GM21786 (cell line): ENCODE measurements around the gene CEP152.
"Not testable (repeated sequence)": the region's sequence is repeated elsewhere in the genome, so short reads cannot be mapped to it uniquely, and the experiment has no call there.

Experiments used
- ATAC-seq: cut with Tn5 transposase; IDR thresholded peaks from one replicate; pipeline ENCODE4 v1.9.1; 2021; ENCODE audit not compliant: unreplicated experiment

Gene CEP152

DNA sequence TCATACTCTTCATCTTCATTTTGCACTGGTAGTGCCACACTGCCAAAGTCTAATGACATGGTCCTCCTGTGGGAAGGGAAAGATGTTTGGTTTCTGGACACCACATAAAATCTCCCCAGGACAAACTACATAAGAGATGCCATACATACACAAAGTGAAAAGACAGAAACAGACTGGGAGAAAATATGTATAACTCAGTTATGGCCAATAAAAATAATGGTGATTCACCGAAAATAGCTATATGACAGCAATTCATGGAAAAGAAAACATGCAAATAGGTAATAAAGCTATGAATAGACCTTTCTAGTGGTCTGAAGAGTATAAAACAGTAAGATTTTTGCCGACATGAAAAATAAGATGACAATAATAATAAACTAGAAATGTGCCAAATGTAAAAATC, 5.3 kb downstream of the CEP152 start:
- ATAC-seq = no peak

DNA sequence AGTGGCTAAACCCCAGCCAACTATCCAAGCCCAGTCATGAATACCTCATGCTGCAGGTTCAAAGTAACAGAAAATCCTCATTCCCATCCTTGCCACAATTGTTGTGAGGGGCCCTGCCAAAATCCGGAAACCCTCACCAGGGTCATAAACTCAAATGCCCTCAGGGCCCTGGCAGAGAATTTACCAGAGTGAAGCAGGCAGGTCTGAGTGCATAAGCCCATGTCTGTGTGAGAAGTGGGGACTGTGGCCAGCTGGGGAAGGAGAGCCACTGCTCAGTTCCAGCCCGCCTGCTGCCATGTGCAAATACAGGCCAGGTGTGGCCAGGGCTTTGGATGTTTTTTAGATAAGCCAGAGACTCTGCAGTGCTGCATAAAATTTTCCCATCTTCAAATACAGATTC, 7.0 kb downstream of the CEP152 start:
- ATAC-seq = no peak

DNA sequence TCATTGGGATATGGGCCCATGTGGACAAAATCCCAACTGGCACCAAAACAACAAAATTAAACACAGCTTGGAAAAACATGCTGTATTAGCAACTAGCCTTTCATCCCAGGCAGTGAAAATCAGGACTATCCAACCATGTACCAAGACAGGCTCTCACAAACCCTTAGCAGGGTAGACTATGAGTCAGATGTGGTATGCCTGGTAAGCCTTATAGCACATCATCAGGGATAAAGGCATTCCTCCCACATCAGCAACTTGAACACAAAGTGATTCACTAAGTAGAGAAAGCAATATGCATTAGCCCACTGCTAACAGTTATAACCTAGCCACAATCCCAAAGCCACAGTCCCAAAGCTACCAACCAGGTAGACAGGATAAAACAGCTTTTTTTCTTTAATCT, 8.0 kb downstream of the CEP152 start:
- ATAC-seq = no peak

DNA sequence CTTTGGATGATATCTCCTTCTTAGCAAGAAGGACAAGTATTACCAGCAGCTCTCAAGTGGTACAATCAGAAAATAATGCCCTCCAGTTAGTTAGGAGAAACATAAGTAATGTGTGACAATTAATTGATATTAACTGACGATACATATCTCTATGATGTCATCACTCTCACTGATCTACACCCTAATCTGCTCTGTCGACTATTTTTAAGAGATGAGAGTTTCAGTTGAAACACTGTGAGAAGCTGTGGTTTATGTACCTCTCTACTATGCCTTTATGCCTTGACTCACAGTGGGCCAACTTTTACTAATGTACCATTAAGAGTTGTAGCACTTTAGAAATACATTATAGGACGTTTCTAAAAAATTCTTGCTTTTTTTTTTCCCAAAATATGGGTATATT, 8.6 kb downstream of the CEP152 start:
- ATAC-seq = peak; percentile 49

DNA sequence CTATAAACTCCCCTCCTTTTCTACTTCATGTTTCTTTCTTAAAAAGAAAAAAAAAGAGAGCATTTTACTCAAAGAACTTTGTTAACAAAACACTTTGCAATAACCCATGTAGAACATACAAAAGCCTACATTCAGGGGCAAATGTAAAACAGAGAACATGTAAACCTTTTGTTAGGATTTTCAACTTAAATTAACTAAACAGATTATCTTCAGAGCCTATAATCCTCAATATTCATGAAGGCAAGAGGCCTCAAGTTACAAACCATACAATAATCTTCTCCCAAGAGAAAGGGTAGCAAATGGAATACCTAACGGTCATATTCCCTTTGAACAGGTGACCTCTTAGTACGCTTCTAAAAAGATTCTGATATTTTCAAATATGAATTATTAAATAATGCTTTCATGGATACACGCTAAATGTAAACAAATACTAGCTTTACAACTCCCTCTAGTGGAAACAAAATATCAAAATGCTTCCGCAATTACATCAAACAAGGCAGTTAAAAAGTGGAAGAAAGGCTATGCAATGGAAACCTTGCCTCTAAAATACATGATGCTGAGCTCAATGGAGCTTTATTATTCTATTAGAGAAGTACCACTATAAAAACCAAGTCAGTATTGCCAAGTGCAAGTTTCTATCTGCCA, 9.9 kb downstream of the CEP152 start:
- no peak for ATAC-seq

DNA sequence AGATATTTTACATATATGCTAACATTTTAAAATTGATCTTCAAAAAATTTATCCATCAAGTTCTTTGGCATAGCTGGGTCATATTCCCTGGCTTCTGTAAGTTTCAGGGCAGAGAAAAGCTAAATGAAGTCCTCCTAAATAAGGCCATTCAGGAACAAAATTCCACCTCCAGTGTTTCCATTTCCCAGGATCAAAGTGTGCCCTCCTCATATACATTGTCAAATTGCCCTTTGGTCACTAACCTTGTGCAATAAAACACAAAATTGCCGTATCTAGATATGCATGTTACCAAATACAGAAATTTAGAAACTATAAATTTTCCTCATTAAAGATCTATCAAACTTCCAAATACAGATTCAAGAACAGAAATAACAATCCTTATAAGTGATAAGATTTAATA, 10.6 kb downstream of the CEP152 start:
- ATAC-seq = no peak

DNA sequence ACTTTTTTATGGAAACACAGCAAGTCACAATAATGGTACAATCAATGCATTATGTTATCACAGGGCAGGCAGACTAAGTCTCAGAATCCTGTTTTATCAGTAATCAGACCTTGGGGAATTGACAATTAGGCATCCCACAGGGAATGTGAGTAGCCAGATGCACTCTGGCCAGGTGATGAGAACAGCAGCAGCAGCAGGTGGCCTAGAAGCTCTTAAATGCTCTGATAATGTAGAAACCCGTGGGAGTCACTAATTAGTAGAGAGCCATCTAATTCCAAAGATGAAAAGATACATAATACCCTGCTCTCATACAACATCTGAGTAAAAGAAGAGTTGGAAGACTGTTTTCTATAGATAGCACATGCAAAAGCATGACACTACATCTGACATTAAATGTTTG, 12.6 kb downstream of the CEP152 start:
- ATAC-seq = no peak

DNA sequence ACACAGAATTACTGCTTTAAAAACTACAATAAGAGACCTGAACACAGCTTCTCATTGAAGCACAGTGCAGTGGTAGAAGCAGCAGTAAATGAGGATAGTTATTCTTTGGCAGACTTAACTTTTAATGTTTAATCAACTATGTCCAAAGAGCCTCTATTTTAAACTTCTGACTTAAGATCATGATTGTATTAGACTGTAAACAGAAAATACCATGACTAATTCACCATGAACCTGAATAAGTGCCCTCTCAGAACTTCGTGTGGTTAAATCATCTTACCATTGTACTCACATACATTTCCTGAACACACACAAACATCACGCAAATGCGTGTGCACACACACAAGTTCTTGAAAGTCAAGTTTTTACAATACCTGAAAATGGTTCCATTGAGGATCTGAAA, 13.9 kb downstream of the CEP152 start:
- peak; percentile 35 for ATAC-seq

DNA sequence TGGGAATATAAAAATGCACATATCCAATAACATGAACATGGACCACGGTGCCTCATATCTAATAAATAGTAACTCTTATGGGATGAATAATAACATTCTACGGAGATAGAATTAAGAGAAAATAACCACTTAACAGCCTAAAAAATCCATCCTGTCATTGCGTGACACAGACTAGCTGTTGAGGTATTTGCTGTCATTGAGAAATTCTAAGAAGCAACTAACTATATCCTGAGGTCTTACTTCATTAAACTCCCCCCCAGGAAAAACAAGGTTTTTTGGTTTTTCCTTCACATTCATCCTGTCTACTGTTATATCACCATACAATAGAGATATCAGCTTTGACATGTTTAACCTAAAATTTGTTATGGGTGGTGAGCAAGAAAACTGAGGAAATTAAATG, 14.3 kb downstream of the CEP152 start:
- ATAC-seq = no peak

DNA sequence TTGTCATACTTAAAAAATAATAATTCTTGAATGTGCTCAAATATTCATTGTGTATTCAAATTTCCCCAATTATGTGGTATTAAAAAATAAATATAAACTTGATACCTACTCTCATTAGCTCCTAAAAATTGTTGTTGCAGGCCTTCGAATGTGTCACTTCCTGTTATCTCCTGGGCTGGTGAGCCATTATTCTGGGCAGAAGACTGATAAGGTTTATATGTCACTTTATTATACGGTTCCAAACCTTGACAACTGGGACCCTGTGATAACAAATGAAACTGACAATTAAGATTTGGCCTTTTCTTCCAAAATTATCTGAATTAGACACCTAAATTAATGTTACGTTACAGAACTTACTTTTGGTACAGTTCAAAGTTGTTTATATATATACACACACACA, 15.0 kb downstream of the CEP152 start:
- no peak for ATAC-seq

DNA sequence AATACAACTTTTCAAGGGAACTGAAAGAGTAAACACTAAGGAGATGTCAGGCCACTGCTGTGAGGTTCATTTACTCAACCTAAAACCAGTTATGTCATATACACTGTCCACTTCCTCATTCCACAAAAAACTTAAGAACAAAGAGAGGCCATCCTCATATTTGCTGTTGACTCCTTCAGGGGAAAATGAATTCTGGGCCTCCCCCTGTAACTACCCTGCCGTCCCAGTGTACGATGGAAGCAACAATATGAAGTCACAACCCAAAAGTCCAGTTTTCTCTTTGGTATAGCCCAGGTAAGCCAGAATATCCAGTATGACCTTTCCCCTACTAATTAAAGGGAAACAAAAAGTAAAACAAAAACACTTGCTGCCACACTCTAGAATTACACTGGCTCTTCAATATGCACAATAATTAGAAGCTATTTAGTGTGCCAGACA, 16.2 kb downstream of the CEP152 start:
- peak; percentile 94 for ATAC-seq

DNA sequence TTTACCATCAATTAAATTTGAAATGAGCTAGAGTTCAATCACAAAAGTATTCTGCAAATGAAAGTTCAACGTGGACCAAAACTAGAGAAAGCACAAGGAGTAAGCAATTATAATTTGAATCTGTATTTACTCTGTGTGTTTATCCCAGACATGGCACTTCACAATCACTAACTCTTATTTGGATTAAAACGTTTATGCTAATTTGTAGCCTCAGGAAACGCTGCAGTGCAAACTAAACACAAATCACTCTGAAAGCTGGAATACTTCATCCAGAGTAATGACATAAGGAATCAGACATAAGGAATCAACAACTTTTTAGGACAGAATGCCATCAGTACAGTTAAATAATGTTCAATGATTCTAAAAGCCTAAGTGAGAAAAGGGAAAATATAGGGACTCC, 18.5 kb downstream of the CEP152 start:
- no peak for ATAC-seq

DNA sequence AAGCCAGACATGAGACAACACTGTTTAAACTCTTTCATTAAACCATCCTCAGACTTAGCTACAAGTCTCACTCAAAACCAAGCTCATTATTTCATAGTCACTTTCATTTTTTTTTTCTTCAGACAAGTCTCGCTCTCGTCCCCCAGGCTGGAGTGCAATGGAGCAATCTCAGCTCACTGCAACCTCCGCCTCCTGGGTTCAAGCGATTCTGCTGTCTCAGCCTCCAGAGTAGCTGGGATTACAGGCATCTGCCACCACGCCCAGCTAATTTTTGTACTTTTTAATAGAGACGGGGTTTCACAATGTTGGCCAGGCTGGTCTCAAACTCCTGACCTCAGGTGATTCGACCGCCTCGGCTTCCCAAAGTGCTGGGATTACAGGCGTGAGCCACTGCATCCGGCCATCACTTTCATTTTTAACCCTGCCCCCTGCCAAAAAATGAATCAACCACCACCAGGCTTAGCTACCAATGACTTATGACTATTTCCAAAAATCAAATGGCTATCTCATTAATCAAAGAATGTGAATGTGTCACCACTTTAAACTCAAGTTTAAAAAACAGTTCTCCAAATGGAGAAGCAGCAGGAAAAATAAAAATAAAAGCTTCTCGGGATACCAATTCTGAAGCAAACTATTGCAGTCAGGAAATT, 20.3 kb downstream of the CEP152 start:
- ATAC-seq = not testable (repeated sequence)

DNA sequence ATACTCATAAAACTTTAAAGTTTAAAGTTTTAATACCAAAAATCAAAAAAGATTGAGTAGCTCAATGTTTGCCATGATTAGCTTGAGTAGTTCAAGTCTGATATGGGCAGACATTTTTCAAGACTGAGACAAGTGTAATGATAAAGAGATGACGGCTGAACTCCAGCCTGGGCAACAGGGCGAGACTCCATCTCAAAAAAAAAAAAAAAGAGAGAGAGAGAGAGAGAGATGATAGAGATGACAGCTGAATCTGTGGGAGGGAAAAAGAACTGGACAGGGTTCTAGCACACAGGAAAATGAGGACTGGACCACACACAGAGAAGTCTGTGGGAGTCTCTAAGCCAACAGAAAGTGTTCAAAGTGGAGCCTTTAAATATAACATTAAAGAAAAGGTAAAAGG, 25.2 kb downstream of the CEP152 start:
- no peak for ATAC-seq

DNA sequence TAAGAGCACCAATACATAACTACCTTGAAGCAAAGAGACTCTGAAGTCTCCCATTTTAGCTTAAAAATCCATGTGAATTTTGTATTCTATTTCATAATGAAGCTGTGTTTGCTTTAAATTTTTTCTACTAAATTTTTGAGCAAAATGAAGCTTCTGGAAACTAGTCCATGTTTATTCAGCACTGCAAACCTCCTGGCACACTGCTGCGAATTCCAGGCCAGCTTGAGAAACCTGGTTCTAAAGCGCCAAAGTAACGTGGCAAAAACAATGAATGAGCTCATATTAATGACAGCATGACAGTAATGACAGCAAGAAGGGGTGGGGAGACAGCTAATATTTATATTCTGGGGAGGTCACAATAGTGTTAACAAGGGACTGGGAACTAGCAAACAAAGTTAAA, 25.7 kb downstream of the CEP152 start:
- no peak for ATAC-seq

DNA sequence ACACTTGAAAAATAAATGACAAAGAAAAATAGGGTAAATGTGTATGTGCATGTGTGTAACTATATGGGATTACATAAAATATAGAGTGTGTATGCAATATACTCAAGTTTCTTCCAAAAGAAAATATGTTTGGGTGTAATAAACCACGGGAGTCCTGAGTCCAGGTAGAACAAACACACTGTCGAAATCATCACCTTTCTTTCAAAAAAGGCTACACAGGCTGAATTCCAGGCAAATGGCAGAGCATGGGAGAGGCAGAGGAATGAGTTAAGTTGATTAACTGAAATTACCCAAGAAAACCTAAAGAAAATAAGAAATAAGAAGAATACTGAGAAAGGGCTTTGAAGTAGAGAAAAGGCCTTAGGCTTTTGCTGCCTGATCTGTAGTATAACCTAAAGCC, 26.1 kb downstream of the CEP152 start:
- ATAC-seq = no peak

DNA sequence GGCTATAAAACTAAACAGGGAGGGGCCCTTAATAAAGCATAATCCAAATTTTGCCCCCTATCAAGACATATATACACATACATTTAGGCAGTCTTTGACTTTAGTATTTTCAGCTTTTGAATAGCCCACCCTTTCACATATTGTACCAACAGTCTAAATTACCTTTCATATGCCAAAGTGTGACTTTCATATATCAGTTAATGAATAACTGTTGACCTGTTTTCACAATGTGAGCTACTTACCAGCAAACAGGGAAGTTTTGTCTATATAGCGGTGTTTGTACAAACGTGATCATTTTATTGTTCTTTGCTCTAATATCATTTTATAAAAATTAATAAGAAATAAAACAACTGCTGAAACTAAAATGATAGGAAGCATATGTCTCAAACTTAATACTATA, 28.0 kb downstream of the CEP152 start:
- ATAC-seq = no peak

DNA sequence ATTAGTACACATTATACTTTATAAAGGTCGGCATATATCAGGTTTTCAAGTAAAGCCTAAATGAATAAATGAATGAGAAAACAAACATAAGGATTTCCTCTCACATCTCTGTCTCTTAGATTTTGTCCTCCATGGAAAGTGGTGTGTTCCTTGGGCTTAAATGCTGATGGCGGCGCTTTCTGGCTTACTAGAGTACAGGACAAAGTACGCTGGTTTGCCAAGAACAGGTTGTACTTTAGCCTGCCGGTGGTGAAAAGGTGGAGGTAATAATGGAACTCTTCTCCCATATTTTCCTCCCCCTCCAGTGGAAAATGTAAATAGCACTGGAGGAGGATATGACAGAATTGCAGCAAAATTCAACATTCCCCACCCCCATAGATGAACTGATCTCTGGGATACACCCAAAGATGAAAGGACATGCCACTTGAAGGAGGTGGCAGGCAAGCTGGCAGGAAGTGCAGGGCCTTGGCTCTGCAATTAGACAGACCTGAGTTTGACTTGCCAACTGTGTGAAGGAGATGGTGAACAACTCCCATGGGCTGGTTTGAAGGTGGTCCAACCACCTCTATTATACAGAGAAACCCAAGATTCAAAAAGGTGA, 29.3 kb downstream of the CEP152 start:
- no peak for ATAC-seq

DNA sequence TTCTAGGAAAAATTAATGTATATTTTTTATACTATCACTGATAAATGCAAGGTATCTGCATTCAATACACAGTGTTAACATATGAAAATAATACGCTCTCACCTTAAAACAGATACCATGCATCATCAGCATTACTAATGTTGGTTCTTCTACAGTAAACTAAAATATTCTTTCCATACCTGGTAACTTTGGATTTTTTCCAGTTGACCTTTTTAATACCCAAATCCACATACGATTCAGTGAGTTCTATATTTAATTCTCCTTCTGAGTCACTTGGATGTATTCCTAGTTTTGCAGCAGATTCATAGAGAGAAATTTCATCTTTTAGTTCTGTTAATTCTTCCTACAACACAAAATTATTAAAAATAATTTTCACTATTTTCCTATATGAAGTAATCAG, 29.9 kb downstream of the CEP152 start:
- ATAC-seq = no peak

DNA sequence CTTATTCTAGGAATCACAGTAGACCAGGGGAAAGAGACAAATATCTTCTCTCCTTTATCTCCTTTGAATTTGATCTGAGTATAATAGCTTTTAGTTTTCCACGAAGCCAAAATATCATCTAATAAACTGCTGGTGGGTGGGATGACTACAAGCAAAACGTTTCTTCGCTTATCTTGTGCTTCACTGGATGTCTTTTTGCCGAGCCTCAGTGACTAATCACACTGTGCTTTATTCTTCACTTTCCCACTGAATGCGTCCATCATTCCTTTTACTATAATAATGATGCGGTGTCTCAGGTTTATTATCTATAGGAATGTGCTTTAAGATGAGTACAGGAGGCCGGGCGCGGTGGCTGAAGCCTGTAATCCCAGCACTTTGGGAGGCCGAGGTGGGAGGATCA, 32.5 kb downstream of the CEP152 start:
- ATAC-seq = no peak

DNA sequence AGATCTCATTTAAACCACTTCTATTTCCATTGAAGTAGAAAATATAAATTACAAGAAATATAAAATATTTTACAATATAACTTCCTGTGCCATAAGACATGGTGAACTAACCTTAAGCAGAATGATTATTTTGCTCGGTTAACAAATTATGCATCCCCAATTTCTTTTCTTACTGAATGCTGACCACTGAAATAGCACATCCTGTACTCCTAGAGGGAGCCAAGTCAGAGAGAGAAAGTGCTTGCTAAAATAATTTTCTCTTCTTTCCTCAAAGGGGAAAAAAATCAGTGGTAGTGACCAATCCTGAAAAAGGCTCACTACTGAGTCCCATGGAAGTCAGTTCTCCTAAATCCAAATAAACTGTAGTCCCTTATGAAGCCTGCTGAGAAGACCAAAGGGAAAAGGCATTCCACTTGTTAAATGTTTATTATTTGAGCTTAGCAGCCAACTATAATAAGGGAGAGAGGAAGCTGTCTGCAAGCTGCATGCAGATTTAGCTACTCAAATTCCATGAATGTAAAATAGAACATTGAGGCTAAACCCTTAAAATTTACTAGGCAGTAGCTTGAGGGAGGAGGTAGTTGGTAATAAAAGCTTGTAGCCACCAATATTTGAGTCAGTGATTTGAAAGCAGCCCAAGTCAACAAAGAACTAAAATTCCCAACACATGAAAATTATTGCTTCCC, 33.1 kb downstream of the CEP152 start:
- no peak for ATAC-seq

DNA sequence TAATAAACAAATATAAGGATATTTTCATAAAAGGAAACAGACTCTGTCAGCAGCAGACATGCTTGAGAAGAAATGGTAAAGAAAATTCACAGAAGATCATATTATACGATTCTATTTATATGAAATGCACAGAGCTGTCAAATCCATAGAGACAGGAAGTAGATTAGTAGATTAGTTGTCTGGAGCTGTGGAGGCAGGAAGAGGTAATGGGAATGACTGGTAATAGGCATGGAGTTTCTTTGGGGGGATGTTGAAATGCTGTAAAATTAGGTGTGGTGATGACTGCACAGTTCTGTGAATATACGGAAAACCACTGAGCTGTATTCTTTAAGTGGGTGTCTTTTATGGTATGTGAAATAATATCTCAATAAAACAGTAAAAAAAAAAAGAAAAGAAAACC, 35.3 kb downstream of the CEP152 start:
- ATAC-seq = no peak
